Measurements from ENCODE around the gene KCNH6.

The KCNH6 gene

GRCh38 chr17:63526861-63527260 lies 3.7 kb downstream of the KCNH6 start:
- no peak overlapping the region for H3K4me3 ChIP-seq (ENCODE audit: low read depth, low read length)
- no peak for DNase-seq (ENCODE audit: low read depth)

GRCh38 chr17:63528183-63528582 lies 5.0 kb downstream of the KCNH6 start:
- no peak overlapping the region for H3K4me3 ChIP-seq (ENCODE audit: low read depth, low read length)
- no peak for DNase-seq (ENCODE audit: low read depth)

- no peak for DNase-seq (ENCODE audit: low read depth)
- no peak overlapping the region for H3K4me3 ChIP-seq (ENCODE audit: low read depth, low read length)
Observed at GRCh38 chr17:63529711-63530556, 6.8 kb downstream of the KCNH6 start.

- no peak overlapping the region for H3K4me3 ChIP-seq (ENCODE audit: low read depth, low read length)
- DNase-seq (ENCODE audit: low read depth) = no peak
Observed at GRCh38 chr17:63530557-63531021, 7.4 kb downstream of the KCNH6 start.

- H3K4me3 ChIP-seq (ENCODE audit: low read depth, low read length) = no peak overlapping the region
- DNase-seq (ENCODE audit: low read depth) = no peak
Observed at GRCh38 chr17:63531022-63531965, 8.1 kb downstream of the KCNH6 start.

GRCh38 chr17:63533433-63534077 lies 10.4 kb downstream of the KCNH6 start:
- no peak for DNase-seq (ENCODE audit: low read depth)
- no peak overlapping the region for H3K4me3 ChIP-seq (ENCODE audit: low read depth, low read length)

GRCh38 chr17:63534078-63534570 lies 11.0 kb downstream of the KCNH6 start:
- no peak overlapping the region for H3K4me3 ChIP-seq (ENCODE audit: low read depth, low read length)
- no peak for DNase-seq (ENCODE audit: low read depth)

- no peak overlapping the region for H3K4me3 ChIP-seq (ENCODE audit: low read depth, low read length)
- no peak for DNase-seq (ENCODE audit: low read depth)
Observed at GRCh38 chr17:63534816-63535455, 11.8 kb downstream of the KCNH6 start.

- DNase-seq (ENCODE audit: low read depth) = no peak
- no peak overlapping the region for H3K4me3 ChIP-seq (ENCODE audit: low read depth, low read length)
Observed at GRCh38 chr17:63535640-63536039, 12.5 kb downstream of the KCNH6 start.

GRCh38 chr17:63537001-63537400 lies 13.8 kb downstream of the KCNH6 start:
- DNase-seq (ENCODE audit: low read depth) = no peak

GRCh38 chr17:63537991-63538692 lies 15.0 kb downstream of the KCNH6 start:
- no peak overlapping the region for H3K4me3 ChIP-seq (ENCODE audit: low read depth, low read length)
- DNase-seq (ENCODE audit: low read depth) = no peak

More at GRCh38 chr17:63537001-63537400, 13.8 kb downstream of the KCNH6 start:
- no peak overlapping the region for H3K4me3 ChIP-seq (ENCODE audit: low read depth, low read length)

GRCh38 chr17:63538693-63539595 lies 15.8 kb downstream of the KCNH6 start:
- DNase-seq (ENCODE audit: low read depth) = no peak
- no peak overlapping the region for H3K4me3 ChIP-seq (ENCODE audit: low read depth, low read length)

GRCh38 chr17:63540590-63540989 lies 17.4 kb downstream of the KCNH6 start:
- no peak overlapping the region for H3K4me3 ChIP-seq (ENCODE audit: low read depth, low read length)
- DNase-seq (ENCODE audit: low read depth) = no peak

GRCh38 chr17:63542218-63542545 lies 19.0 kb downstream of the KCNH6 start:
- DNase-seq (ENCODE audit: low read depth) = no peak
- no peak overlapping the region for H3K4me3 ChIP-seq (ENCODE audit: low read depth, low read length)

- no peak for DNase-seq (ENCODE audit: low read depth)
- H3K4me3 ChIP-seq (ENCODE audit: low read depth, low read length) = no peak overlapping the region
Observed at GRCh38 chr17:63542942-63543821, 20.0 kb downstream of the KCNH6 start.

GRCh38 chr17:63543822-63544420 lies 20.8 kb downstream of the KCNH6 start:
- no peak overlapping the region for H3K4me3 ChIP-seq (ENCODE audit: low read depth, low read length)
- no peak for DNase-seq (ENCODE audit: low read depth)

Data from skeletal muscle cell (primary cell).